Mesendoderm (in vitro differentiated cells): ENCODE results near the gene TMEM132C.

Experiments used
- DNase-seq: peaks from one replicate; pipeline ENCODE4 v3.0.0; 2013
- H2AK5ac ChIP-seq: 2 replicates; pipeline ENCODE4 v1.6.1; 2013; ENCODE audit warnings: low read length, inconsistent platforms
- H2BK120ac ChIP-seq: 2 replicates; pipeline ENCODE4 v1.6.1; 2013; ENCODE audit warnings: low read depth, mild to moderate bottlenecking, low read length, moderate library complexity, mixed read lengths
- H2BK15ac ChIP-seq: replicated peaks from 2 replicates; pipeline ENCODE4 v1.6.1; 2013; ENCODE audit warnings: low read depth, mild to moderate bottlenecking, moderate library complexity
- H2BK5ac ChIP-seq: 2 replicates; pipeline ENCODE4 v1.6.1; 2013; ENCODE audit warnings: low read length, inconsistent platforms
- H3K18ac ChIP-seq: 2 replicates; pipeline ENCODE4 v1.6.1; 2013; ENCODE audit warnings: mild to moderate bottlenecking, low read length, mixed read lengths
- H3K23ac ChIP-seq: one replicate; pipeline ENCODE4 v1.6.1; 2013; ENCODE audit warnings: low read length
- H3K27ac ChIP-seq: 2 replicates; pipeline ENCODE4 v1.5.1; 2013; ENCODE audit warnings: low read depth, mild to moderate bottlenecking, inconsistent platforms, low read length, moderate library complexity
- H3K27me3 ChIP-seq: 2 replicates; pipeline ENCODE4 v1.6.1; 2013; ENCODE audit warnings: low read length, control low read depth, mild to moderate bottlenecking, inconsistent platforms; ENCODE audit not compliant: insufficient read depth, poor library complexity
- H3K36me3 ChIP-seq: 2 replicates; pipeline ENCODE4 v1.6.1; 2013; ENCODE audit warnings: low read length, inconsistent platforms; ENCODE audit not compliant: control insufficient read depth, insufficient read depth
- H3K4ac ChIP-seq: one replicate; pipeline ENCODE4 v1.6.1; 2013; ENCODE audit warnings: low read depth, mild to moderate bottlenecking, low read length, moderate library complexity
- H3K4me1 ChIP-seq: 2 replicates; pipeline ENCODE4 v1.6.1; 2013; ENCODE audit warnings: low read depth, low read length, inconsistent platforms; ENCODE audit not compliant: control insufficient read depth
- H3K4me2 ChIP-seq: 2 replicates; pipeline ENCODE4 v1.6.1; 2013; ENCODE audit warnings: low read length
- H3K4me3 ChIP-seq: 2 replicates; pipeline ENCODE4 v1.5.1; 2013; ENCODE audit warnings: mild to moderate bottlenecking, low read length
- H3K56ac ChIP-seq: one replicate; pipeline ENCODE4 v1.6.1; 2013; ENCODE audit warnings: low read length
- H3K79me1 ChIP-seq: 2 replicates; pipeline ENCODE4 v1.6.1; 2013; ENCODE audit warnings: low read length, inconsistent platforms
- H3K79me2 ChIP-seq: 2 replicates; pipeline ENCODE4 v1.6.1; 2013; ENCODE audit warnings: mild to moderate bottlenecking, low read length; ENCODE audit not compliant: control insufficient read depth, insufficient read depth
- H3K9ac ChIP-seq: 2 replicates; pipeline ENCODE4 v1.6.1; 2013; ENCODE audit warnings: low read length, inconsistent platforms
- H4K5ac ChIP-seq: one replicate; pipeline ENCODE4 v1.6.1; 2013; ENCODE audit warnings: low read length
- H4K8ac ChIP-seq: one replicate; pipeline ENCODE4 v1.6.1; 2013; ENCODE audit warnings: low read depth, mild to moderate bottlenecking, control low read depth, low read length, moderate library complexity
- WGBS: extraction: QIAGEN DNeasy Blood & Tissue Kit; methylation state at CpG from one replicate; pipeline ENCODE4 v1.1.7; 2013; ENCODE audit warnings: low lambda C conversion rate, missing lambda C conversion rate; ENCODE audit not compliant: insufficient coverage; ENCODE audit errors: extremely low coverage; 5-methylcytosine and 5-hydroxymethylcytosine counted together

The TMEM132C gene

GRCh38 chr12:128693115-128693514 lies 426.1 kb downstream of the TMEM132C start:
- no peak overlapping the region for H2BK120ac ChIP-seq

DNA sequence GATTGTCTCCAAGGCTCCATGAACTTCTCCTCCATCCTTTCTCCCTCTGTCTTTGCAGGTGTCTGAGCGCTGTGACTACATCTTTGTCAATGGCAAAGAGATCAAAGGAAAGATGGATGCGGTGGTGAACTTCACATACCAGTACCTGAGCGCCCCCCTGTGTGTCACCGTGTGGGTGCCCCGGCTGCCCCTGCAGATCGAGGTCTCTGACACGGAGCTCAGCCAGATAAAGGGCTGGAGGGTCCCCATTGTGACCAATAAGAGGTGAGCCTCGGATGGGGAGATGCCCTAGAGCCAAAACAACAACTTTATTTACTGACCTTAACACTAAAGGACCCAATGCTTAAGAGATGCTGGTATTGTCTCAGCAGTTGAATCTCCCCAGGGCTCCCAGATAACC lies 426.8 kb downstream of the TMEM132C start:
- no CpG with 5 or more reads among the region's 8 CpGs for whole genome bisulfite sequencing
- no peak overlapping the region for H3K56ac ChIP-seq

More at GRCh38 chr12:128693115-128693514, 426.1 kb downstream of the TMEM132C start:
- Histone ChIP-seq H4K8ac (no peak overlapping the region), H3K27ac (no peak overlapping the region), H3K79me2 (no peaks in the 10 kb centered on the region), H3K4me3 (no peak overlapping the region), H3K18ac (no peak overlapping the region), H2BK5ac (no peak overlapping the region), H3K27me3 (no peaks in the 10 kb centered on the region), H2AK5ac (no peak overlapping the region), H3K4ac (no peak overlapping the region), H3K4me1 (no peaks in the 10 kb centered on the region), H4K5ac (no peak overlapping the region), H3K23ac (no peak overlapping the region), H3K4me2 (no peak overlapping the region), H3K79me1 (no peaks in the 10 kb centered on the region), H3K36me3 (no peaks in the 10 kb centered on the region), H3K56ac (no peak overlapping the region), H2BK15ac (no peak overlapping the region), H3K9ac (no peak overlapping the region)
- no CpG with 5 or more reads among the region's 4 CpGs for WGBS
- DNase-seq = no peak

DNA sequence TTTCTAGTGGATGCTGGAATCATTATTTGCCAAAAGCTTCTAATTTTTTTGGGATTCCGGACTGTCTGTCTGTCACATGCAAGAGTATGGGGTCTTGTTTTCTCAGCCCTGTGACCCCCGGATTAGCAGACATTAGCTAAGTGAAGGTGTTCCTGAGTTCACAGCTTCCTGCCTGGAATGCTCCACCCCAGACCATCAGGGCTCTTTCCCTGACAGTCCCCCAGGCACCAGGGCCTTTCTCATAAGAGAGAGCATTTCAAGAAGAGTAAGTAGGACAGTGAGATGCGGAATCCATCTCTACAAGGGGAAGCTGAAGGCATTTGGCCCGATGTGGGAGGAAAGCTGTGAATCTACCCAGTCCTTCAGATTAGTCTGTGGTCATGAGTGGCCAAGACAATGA lies 427.5 kb downstream of the TMEM132C start:
- H3K36me3 ChIP-seq = no peaks in the 10 kb centered on the region
- no peak for DNase-seq
- no peak overlapping the region for H3K4me2 ChIP-seq
- no peaks in the 10 kb centered on the region for H3K79me1 ChIP-seq
- H3K27ac ChIP-seq = no peak overlapping the region
- H4K8ac ChIP-seq = no peak overlapping the region
- no peak overlapping the region for H3K18ac ChIP-seq
- no peak overlapping the region for H3K4ac ChIP-seq
- H2BK120ac ChIP-seq = no peak overlapping the region
- no peaks in the 10 kb centered on the region for H3K4me1 ChIP-seq
- no peak overlapping the region for H2AK5ac ChIP-seq
- no peak overlapping the region for H2BK5ac ChIP-seq
- H4K5ac ChIP-seq = no peak overlapping the region
- H3K27me3 ChIP-seq = no peaks in the 10 kb centered on the region
- WGBS = no CpG with 5 or more reads among the region's 4 CpGs
- H3K9ac ChIP-seq = no peak overlapping the region
- H3K4me3 ChIP-seq = no peak overlapping the region
- no peak overlapping the region for H3K23ac ChIP-seq
- H3K56ac ChIP-seq = no peak overlapping the region
- H3K79me2 ChIP-seq = no peaks in the 10 kb centered on the region
- no peak overlapping the region for H2BK15ac ChIP-seq

More for the DNA sequence above, 426.8 kb downstream of the TMEM132C start:
- Histone ChIP-seq H3K79me1 (no peaks in the 10 kb centered on the region), H3K18ac (no peak overlapping the region), H3K79me2 (no peaks in the 10 kb centered on the region), H3K4me1 (no peaks in the 10 kb centered on the region), H2BK15ac (no peak overlapping the region), H3K36me3 (no peaks in the 10 kb centered on the region), H2BK120ac (no peak overlapping the region), H2AK5ac (no peak overlapping the region), H2BK5ac (no peak overlapping the region), H3K27ac (no peak overlapping the region), H3K23ac (no peak overlapping the region), H4K8ac (no peak overlapping the region), H3K4me2 (no peak overlapping the region), H3K4ac (no peak overlapping the region), H3K27me3 (no peaks in the 10 kb centered on the region), H3K9ac (no peak overlapping the region), H3K4me3 (no peak overlapping the region), H4K5ac (no peak overlapping the region)
- DNase-seq = no peak

DNA sequence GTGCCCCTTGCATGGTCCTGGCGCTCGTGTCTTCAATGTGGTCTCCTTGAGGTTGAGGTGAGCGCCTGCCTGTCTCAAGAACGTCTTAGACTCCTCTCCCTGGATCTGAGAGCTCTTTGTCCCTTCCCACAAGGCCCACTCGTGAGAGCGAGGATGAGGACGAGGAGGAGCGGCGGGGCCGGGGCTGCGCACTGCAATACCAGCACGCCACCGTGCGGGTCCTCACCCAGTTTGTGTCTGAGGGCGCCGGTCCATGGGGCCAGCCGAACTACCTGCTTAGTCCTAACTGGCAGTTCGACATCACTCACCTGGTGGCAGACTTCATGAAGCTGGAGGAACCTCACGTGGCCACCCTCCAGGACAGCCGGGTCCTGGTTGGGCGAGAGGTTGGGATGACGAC lies 428.7 kb downstream of the TMEM132C start:
- no CpG with 5 or more reads among the region's 22 CpGs for WGBS
- H2BK5ac ChIP-seq = no peak overlapping the region
- no peak overlapping the region for H4K5ac ChIP-seq
- H3K4me2 ChIP-seq = no peak overlapping the region
- H3K79me2 ChIP-seq = no peaks in the 10 kb centered on the region
- H3K4me3 ChIP-seq = no peak overlapping the region
- no peaks in the 10 kb centered on the region for H3K4me1 ChIP-seq
- H2AK5ac ChIP-seq = no peak overlapping the region
- no peak overlapping the region for H3K56ac ChIP-seq
- no peaks in the 10 kb centered on the region for H3K27me3 ChIP-seq
- no peak for DNase-seq
- no peak overlapping the region for H4K8ac ChIP-seq
- no peak overlapping the region for H2BK120ac ChIP-seq
- no peak overlapping the region for H3K27ac ChIP-seq
- no peak overlapping the region for H3K9ac ChIP-seq
- no peak overlapping the region for H3K23ac ChIP-seq
- no peaks in the 10 kb centered on the region for H3K79me1 ChIP-seq
- H2BK15ac ChIP-seq = no peak overlapping the region
- no peaks in the 10 kb centered on the region for H3K36me3 ChIP-seq
- no peak overlapping the region for H3K18ac ChIP-seq
- no peak overlapping the region for H3K4ac ChIP-seq

GRCh38 chr12:128698301-128698972 lies 431.5 kb downstream of the TMEM132C start:
- no peaks in the 10 kb centered on the region for H3K27me3 ChIP-seq
- H2BK15ac ChIP-seq = no peak overlapping the region
- H3K4me2 ChIP-seq = no peak overlapping the region
- H3K4me3 ChIP-seq = no peak overlapping the region
- H2BK5ac ChIP-seq = no peak overlapping the region
- H4K5ac ChIP-seq = no peak overlapping the region
- no peak for DNase-seq
- H3K36me3 ChIP-seq = no peaks in the 10 kb centered on the region
- H3K56ac ChIP-seq = no peak overlapping the region
- no peak overlapping the region for H3K9ac ChIP-seq
- H3K23ac ChIP-seq = no peak overlapping the region
- no peak overlapping the region for H2AK5ac ChIP-seq
- no peaks in the 10 kb centered on the region for H3K4me1 ChIP-seq
- WGBS = no CpG with 5 or more reads among the region's 12 CpGs
- H3K18ac ChIP-seq = no peak overlapping the region
- H3K79me1 ChIP-seq = no peaks in the 10 kb centered on the region
- H3K27ac ChIP-seq = no peak overlapping the region
- H3K79me2 ChIP-seq = no peaks in the 10 kb centered on the region
- H2BK120ac ChIP-seq = no peak overlapping the region
- H4K8ac ChIP-seq = no peak overlapping the region
- H3K4ac ChIP-seq = no peak overlapping the region

DNA sequence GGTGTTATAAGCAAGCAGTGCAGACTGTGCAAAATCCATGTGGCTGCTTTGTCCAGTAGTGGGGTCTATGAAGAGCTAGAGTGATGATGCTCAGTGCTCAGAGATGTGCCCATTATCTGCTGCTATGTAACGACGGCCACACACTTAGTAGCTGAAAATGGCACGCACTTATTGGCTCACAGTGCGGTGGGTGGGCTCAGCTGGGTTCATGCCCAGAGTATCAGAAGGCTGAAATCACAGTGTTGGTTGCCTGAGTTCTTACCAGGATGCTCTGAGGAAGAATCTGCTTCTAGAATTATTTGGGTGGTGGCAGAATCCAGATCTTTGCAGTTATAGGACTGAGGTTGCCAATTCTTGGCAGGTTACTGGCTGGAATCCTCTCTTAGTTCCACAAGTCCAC lies 432.1 kb downstream of the TMEM132C start:
- H3K18ac ChIP-seq = no peak overlapping the region
- no peak overlapping the region for H3K23ac ChIP-seq
- H2BK5ac ChIP-seq = no peak overlapping the region
- H2BK120ac ChIP-seq = no peak overlapping the region
- H3K4me3 ChIP-seq = no peak overlapping the region
- no CpG with 5 or more reads among the region's 4 CpGs for WGBS
- no peak overlapping the region for H2BK15ac ChIP-seq
- H4K5ac ChIP-seq = no peak overlapping the region
- no peak overlapping the region for H3K56ac ChIP-seq
- H3K79me2 ChIP-seq = no peaks in the 10 kb centered on the region
- no peak overlapping the region for H3K27ac ChIP-seq
- no peak overlapping the region for H2AK5ac ChIP-seq
- no peaks in the 10 kb centered on the region for H3K27me3 ChIP-seq
- no peaks in the 10 kb centered on the region for H3K79me1 ChIP-seq
- H3K4me1 ChIP-seq = no peaks in the 10 kb centered on the region
- H4K8ac ChIP-seq = no peak overlapping the region
- no peaks in the 10 kb centered on the region for H3K36me3 ChIP-seq
- no peak overlapping the region for H3K9ac ChIP-seq
- H3K4ac ChIP-seq = no peak overlapping the region
- no peak for DNase-seq
- H3K4me2 ChIP-seq = no peak overlapping the region
